Rectal smooth muscle tissue (tissue), 1 donor: ENCODE measurements around the gene GRIN1.
"Not testable (repeated sequence)": the region's sequence is repeated elsewhere in the genome, so short reads cannot be mapped to it uniquely, and the experiment has no call there.

Experiments used
- H3K27ac ChIP-seq: one replicate; pipeline ENCODE4 v1.7.0; 2013; ENCODE audit warnings: low read depth, low read length, inconsistent platforms
- H3K27me3 ChIP-seq: one replicate; pipeline ENCODE4 v1.7.0; 2013; ENCODE audit warnings: low read length; ENCODE audit not compliant: control insufficient read depth, insufficient read depth
- H3K36me3 ChIP-seq: one replicate; pipeline ENCODE4 v1.7.0; 2013; ENCODE audit warnings: low read length; ENCODE audit not compliant: control insufficient read depth, insufficient read depth
- H3K4me1 ChIP-seq: one replicate; pipeline ENCODE4 v1.7.0; 2013; ENCODE audit warnings: low read length; ENCODE audit not compliant: control insufficient read depth, insufficient read depth
- H3K4me3 ChIP-seq: one replicate; pipeline ENCODE4 v1.7.0; 2013; ENCODE audit warnings: low read length
- H3K9ac ChIP-seq: one replicate; pipeline ENCODE4 v1.7.0; 2013; ENCODE audit warnings: low read length

GRIN1 gene

GRCh38 chr9:137115394-137116026 is 23.4 kb upstream of the GRIN1 start:
- Histone ChIP-seq H3K4me3 (peak overlapping the region; percentile 63), H3K36me3 (no peaks in the 10 kb centered on the region), H3K27ac (no peak overlapping the region), H3K4me1 (peaks cover 3% of the 10 kb centered on the region), H3K27me3 (peaks cover 5% of the 10 kb centered on the region), H3K9ac (no peak overlapping the region)

GRCh38 chr9:137116027-137116507 is 22.9 kb upstream of the GRIN1 start:
- Histone ChIP-seq H3K36me3 (no peaks in the 10 kb centered on the region), H3K4me1 (peaks cover 3% of the 10 kb centered on the region), H3K27ac (no peak overlapping the region), H3K27me3 (peaks cover 5% of the 10 kb centered on the region), H3K9ac (no peak overlapping the region), H3K4me3 (no peak overlapping the region)

- Histone ChIP-seq H3K27ac (no peak overlapping the region), H3K9ac (no peak overlapping the region), H3K27me3 (peaks cover 5% of the 10 kb centered on the region), H3K36me3 (no peaks in the 10 kb centered on the region), H3K4me1 (peaks cover 3% of the 10 kb centered on the region), H3K4me3 (no peak overlapping the region)
Observed at GRCh38 chr9:137116728-137117127, 22.2 kb upstream of the GRIN1 start.

GRCh38 chr9:137117269-137117731 is 21.7 kb upstream of the GRIN1 start:
- Histone ChIP-seq H3K4me1 (peaks cover 3% of the 10 kb centered on the region), H3K4me3 (no peak overlapping the region), H3K36me3 (no peaks in the 10 kb centered on the region), H3K27me3 (peaks cover 5% of the 10 kb centered on the region), H3K27ac (no peak overlapping the region), H3K9ac (no peak overlapping the region)

- H3K9ac ChIP-seq, H3K4me1 ChIP-seq, H3K27me3 ChIP-seq, H3K36me3 ChIP-seq, H3K27ac ChIP-seq, H3K4me3 ChIP-seq: not testable (repeated sequence)
Observed at GRCh38 chr9:137118092-137118603, 20.8 kb upstream of the GRIN1 start.

- H3K27ac ChIP-seq, H3K4me3 ChIP-seq, H3K9ac ChIP-seq, H3K4me1 ChIP-seq, H3K36me3 ChIP-seq, H3K27me3 ChIP-seq: not testable (repeated sequence)
Observed at GRCh38 chr9:137121927-137122795, 16.8 kb upstream of the GRIN1 start.

DNA sequence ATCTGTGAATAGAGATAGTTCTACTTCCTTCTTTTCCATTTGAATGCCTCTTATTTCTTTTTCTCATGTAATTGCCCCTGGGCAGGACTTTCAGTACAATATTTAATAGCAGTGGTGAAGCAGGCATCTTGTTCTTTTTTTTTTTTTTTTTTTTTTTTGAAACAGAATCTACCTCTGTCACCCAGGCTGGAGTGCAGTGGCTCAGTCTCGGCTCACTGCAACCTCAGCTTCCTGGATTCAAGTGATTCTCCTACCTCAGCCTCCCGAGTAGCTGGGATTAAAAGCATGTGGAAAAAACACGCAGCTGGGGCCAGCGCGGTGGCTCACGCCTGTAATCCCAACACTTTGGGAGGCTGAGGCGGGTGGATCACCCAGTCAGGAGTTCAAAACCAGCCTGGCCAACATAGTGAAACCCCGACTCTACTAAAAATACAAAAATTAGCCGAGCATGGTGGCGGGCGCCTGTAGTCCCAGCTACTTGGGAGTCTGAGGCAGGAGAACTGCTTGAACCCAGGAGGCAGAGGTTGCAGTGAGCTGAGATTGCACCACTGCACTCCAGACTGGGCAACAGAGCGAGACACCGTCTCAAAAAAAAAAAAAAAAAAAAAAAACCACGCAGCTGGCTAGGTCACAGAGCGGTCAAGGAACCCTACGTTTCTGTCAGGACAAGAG is 16.0 kb upstream of the GRIN1 start:
- not testable (repeated sequence) for H3K27ac ChIP-seq, H3K4me3 ChIP-seq, H3K27me3 ChIP-seq, H3K4me1 ChIP-seq, H3K36me3 ChIP-seq, H3K9ac ChIP-seq

- no peak overlapping the region for H3K4me3 ChIP-seq
- no peak overlapping the region for H3K9ac ChIP-seq
- H3K4me1 ChIP-seq, result no peaks in the 10 kb centered on the region
- H3K27ac ChIP-seq, result no peak overlapping the region
- no peaks in the 10 kb centered on the region for H3K27me3 ChIP-seq
- no peaks in the 10 kb centered on the region for H3K36me3 ChIP-seq
Observed at GRCh38 chr9:137123468-137123837, 15.5 kb upstream of the GRIN1 start.

GRCh38 chr9:137123952-137124462 is 14.9 kb upstream of the GRIN1 start:
- not testable (repeated sequence) for H3K4me3 ChIP-seq, H3K27ac ChIP-seq, H3K9ac ChIP-seq, H3K4me1 ChIP-seq, H3K36me3 ChIP-seq, H3K27me3 ChIP-seq

DNA sequence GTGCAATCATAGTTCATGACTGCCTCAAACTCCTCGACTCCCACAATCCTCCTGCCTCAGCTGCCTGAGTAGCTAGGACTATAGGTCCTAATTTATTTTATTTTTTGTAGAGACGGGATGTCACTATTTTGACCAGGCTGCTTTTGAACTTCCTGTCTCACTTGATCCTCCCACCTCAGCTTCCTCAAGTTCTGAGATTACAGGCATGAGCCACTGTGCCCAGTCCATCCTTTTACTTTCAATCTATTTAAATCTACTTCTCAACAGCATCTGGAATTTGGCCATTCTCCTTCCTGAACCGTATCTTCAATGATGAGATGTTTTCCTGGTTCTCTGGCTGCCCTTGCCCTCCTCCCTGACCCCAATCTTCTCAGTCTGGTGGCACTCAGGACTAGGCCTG is 12.2 kb upstream of the GRIN1 start:
- H3K27ac ChIP-seq, result no peak overlapping the region
- H3K9ac ChIP-seq, result no peak overlapping the region
- H3K4me1 ChIP-seq, result no peaks in the 10 kb centered on the region
- H3K4me3 ChIP-seq, result peak overlapping the region; percentile 54
- H3K27me3 ChIP-seq, result no peaks in the 10 kb centered on the region
- no peaks in the 10 kb centered on the region for H3K36me3 ChIP-seq

DNA sequence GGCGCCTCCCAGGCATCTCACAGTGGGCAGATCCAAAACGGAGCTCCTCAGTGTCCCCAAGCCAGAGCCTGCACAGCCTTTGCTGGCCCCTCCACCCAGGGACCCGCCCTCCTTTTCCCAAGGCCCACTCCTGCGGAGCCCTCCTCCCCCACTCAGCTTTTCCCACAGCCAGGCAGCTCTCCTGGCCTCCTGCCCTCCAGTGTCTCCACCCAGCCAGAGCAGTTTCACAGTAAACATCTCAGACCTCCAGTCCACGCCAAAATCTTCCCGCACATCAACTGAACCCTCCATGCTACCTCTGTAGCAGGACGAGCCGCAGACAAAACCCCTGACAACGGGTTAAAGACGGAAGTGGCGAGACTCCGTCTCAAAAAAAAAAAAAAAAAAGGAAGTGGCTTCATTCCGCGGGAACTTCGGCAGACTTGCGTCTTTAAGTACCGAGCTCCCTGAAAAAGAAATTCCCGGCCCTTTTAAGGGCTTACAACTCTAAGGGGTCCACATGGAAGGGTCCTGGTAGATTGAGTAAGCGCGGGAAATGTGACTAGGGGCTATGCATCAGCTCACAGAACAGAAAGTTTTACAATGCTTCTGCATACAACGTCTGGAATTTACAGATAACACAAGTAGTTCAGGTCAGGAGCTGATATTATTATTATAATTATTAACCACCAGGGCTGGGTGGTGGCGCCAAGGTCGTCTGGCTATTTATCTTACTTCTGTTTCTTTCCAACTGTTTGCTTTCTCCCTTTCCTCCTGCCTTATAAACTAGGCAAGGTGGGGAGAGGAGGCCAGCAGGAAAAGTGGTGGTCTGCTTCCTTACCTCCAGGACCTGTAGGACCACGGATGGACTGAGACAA is 11.4 kb upstream of the GRIN1 start:
- H3K27ac ChIP-seq, result no peak overlapping the region
- H3K36me3 ChIP-seq, result no peaks in the 10 kb centered on the region
- no peaks in the 10 kb centered on the region for H3K27me3 ChIP-seq
- peak overlapping the region; percentile 54 for H3K4me3 ChIP-seq
- no peaks in the 10 kb centered on the region for H3K4me1 ChIP-seq
- H3K9ac ChIP-seq, result no peak overlapping the region
